ENCODE measurements around the gene TMED1.
"Not testable (repeated sequence)": the region's sequence is repeated elsewhere in the genome, so short reads cannot be mapped to it uniquely, and the experiment has no call there.

The TMED1 gene

GRCh38 chr19:10862561-10863106, 26.6 kb upstream of the TMED1 start:
- DNase-seq (ENCODE audit: low spot score): no peak

DNA sequence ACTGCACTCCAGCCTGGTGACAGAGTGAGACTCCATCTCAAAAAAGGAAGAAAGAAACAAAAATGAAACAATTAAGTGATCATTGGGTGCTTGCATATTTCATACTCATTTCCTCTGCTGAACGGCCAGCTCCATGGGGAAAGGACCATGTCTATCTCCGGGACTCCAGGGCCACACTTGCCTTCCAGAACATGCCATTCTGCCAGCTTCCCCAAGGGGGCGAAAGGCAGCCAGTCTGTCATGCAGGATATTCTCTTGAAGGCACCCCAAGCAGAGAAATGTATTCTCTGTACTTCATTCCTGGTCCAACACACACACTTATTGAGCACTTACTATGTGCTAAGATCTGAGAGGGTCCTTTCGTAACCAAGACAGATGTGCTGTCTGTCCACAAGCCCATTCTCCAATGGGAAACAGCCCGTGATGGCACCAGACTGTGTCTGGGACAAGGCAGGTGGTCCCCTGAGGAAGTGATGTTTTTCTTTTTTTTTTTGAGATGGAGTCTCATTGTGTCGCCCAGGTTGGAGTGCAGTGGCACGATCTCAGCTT, 25.2 kb upstream of the TMED1 start:
- no peak for DNase-seq (ENCODE audit: low spot score)

GRCh38 chr19:10858204-10858828, 22.3 kb upstream of the TMED1 start:
- DNase-seq (ENCODE audit: low spot score): no peak

- not testable (repeated sequence) for DNase-seq (ENCODE audit: low spot score)
These were observed 20.9 kb upstream of the TMED1 start for GRCh38 chr19:10856899-10857298.

DNA sequence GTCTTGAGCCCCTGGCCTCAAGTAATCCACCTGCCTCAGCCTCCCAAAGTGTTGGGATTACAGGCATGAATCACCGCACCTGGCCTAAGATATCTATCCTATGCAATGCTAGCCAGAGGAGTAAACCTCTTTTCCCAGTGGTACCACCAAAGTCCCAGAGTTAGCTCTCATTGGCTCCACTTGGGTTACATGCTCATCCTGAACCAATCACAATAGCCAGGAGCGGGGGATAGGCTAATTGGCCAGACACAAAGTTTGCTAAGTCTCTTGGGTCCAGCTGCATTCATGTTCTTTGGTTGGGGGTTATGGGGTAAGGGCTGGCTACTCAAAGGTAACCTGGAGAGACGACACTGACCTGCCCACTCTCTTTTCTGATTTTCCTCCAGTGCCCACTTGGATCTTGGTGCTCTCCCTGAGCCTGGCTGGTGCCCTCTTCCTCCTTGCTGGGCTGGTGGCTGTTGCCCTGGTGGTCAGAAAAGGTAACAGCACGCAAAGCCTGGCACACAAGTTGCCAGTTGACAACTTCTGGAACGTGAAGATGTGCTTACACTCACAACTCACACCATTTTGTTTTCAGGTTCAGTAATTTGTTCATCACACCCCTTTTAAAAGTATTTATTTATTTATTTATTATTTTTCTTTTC, 20.0 kb upstream of the TMED1 start:
- DNase-seq (ENCODE audit: low spot score): no peak

GRCh38 chr19:10854350-10855089, 18.5 kb upstream of the TMED1 start:
- DNase-seq (ENCODE audit: low spot score): no peak

- DNase-seq (ENCODE audit: low spot score): no peak
These were observed 16.9 kb upstream of the TMED1 start for GRCh38 chr19:10852941-10853340.

- DNase-seq (ENCODE audit: low spot score): no peak
These were observed 16.2 kb upstream of the TMED1 start for GRCh38 chr19:10852098-10852800.

DNA sequence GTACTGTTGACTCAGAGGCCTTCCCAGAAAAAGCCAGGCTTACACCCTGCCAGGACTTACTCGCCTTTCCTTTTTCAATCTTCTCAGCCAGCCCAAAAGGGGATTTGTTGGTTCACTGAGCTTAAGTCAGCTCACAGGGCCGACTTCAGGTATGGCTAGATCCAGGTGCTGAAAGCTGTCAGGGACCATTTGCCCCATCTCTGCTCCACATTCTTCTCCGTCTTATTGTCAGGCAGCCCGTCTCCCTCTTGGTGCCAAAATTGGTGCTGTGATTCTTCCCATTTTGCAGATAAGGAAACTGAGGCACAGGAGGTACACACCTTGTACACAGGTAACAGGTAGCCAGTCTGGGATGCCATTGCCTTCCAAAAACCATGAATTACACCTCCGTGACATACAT, 14.6 kb upstream of the TMED1 start:
- no peak for DNase-seq (ENCODE audit: low spot score)

DNA sequence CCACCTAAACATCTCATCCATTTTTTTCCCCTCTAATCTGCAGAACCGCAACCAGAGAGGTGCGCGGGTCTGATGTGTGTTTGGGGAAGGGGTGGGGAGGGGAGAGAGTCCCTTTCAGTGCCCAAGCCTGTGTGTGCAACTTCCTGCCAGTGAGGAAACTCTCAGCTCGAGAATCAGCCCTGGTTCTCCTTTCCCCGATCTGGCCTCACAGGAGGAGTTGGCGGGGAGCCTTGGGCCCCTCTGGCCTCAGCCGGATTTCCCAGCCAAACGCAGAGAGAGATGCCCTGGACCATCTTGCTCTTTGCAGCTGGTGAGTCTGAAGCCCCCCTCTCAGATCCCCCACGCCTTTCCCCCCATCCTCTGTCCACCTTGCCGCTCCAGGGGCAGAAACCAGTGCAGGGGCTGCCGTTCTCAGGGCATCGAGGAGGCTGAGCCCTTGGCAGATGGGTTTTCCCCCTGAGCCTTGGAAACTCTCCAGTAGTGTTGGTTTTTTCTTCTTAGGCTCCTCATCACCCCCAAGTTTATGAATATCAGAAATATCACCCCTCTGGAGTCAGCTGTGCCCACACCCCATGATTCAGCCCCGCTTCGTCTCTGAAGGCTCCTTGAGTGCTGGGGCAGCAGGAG, 12.3 kb upstream of the TMED1 start, which contains the start of gene C19orf38:
Gene C19orf38, plus strand, starts transcription at position 186 of the 627 bp plus-strand sequence. Its CDS starts 94 bp downstream, at position 280.
- DNase-seq (ENCODE audit: low spot score): no peak

DNA sequence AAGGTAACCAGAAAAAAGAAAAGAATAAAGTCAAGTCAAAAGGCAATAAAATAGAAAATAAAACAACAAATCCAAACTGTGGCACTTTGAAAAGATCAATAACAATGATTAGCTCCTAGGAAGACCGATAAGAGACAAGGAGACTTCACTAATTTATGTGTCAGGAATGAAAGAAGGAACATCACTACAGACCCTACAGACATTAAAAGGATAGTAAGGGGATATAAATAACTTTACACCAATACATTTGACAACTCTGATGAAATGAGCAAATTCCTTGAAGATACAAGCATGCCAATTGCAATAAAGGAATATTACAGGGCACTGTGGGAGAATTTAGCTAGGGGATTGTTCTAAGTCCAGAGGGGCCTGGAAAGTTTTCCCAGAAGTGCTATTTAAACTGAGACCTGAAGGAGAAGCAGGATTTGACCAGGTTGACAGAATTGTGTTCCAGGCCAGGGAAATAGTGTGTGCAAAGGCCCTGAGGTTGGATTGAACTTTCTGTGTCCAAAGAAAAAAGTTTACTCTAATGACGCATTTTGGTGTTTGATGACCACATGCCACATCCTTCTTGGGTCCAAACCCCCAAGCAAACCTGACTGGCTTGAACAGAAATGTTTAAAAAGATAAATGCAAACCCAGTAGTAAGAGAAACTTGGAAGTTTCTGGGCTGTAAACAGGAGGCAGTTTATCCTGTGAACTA, 10.6 kb upstream of the TMED1 start:
- no peak for DNase-seq (ENCODE audit: low spot score)

- DNase-seq (ENCODE audit: low spot score): no peak
These were observed 6.8 kb upstream of the TMED1 start for GRCh38 chr19:10842788-10843187.

DNA sequence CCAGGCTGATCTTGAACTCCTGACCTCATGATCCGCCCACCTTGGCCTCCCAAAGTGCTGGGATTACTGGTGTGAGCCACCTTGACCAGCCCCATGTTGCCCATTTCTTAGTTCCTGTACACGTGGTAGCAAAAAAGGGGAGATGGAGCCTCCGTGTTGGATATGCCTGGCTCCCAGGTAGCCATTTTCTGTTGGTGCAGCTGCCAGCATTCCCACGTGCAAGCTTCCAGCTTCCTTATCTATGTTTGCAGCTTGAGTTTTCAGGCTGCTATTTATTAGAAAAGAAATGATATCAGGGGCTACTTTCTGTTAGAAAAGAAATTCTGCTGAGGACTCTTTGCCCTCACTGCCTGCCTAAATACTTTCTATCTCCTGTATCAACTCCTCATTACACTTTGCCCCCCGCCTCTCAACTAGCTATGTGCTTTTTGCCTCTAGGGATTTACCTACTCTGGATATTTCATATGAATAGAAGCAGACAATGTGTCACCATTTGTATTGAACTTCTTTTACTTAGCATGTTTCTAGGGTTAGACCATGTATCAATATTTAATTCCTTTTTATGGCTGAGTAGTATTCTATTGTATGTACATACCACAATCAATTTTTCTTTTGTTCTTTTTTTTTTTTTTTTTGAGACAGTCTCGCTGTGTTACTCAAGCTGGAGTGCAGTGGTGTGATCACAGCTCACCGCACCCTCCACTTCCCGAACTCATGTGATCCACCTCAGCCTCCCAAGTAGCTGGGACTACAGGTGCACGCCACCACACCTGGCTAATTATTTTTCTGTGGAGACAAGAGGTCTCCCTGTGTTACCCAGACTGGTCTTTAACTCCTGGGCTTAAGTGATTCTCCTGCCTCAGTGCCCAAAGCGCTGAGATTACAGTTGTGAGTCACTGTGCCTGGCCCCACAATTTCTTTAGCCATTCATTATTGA, 3.4 kb upstream of the TMED1 start:
- no peak for DNase-seq (ENCODE audit: low spot score)

DNA sequence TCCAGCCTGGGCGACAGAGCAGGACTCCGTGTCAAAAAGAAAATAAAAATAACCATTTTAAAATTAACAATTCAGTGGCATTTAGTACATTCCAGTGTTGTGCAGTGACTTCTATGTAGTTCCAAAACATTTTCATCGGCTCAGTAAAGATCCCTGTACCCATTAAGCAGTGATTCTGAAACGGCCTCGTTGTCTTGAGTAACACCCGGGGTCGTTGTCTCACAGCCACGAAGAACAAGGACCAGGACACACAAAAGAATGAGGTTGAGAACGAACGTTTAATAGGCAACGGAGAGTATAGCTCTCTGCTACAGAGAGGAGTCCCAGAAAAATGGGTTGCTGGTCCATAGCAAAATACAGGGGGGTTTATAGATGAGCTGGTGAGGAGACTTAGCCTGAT, 2.4 kb upstream of the TMED1 start:
- DNase-seq (ENCODE audit: low spot score): no peak

GRCh38 chr19:10837649-10838048, 1.6 kb upstream of the TMED1 start:
- not testable (repeated sequence) for DNase-seq (ENCODE audit: low spot score)

DNA sequence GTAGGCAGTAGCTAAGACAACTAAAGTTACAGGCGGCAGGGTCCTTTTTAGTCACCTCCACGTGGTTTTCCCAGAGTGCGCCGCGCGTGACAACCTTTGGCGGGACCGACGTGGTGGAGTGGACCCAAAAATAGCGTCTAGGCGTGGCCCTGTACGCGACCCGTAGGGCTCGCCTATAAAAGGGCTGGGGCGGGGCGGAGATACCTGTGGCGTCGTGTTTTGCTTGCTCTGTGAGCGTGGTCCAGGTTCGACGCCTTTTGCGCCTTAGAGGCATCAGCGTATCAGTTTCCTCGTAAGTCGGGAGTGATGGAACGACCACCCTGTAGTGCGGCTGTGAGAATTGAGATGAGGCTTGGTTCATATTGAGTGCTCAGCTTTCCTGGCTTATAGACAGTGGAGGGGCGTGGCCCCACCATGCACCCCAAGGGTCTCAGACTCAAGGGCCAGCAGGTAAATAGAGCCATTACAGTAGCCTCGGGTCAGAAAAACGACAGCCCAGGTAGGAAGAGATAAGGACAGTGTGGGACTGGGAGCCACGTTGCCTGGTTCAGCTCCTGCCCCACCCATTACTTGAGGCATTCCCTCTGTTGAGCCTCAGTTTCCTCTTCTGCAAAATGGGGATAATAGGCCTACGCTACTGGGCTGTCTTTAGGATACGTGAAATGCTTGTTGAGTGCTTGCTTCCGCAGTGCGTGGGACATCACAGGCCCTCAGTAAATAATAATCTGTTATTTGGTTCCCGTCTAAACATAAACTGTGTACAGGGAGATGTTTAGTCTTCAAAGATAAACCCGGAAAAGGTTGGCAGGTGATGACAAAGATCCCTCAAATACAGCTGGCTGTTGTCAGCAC, 693 bp upstream of the TMED1 start:
- no peak for DNase-seq (ENCODE audit: low spot score)

DNA sequence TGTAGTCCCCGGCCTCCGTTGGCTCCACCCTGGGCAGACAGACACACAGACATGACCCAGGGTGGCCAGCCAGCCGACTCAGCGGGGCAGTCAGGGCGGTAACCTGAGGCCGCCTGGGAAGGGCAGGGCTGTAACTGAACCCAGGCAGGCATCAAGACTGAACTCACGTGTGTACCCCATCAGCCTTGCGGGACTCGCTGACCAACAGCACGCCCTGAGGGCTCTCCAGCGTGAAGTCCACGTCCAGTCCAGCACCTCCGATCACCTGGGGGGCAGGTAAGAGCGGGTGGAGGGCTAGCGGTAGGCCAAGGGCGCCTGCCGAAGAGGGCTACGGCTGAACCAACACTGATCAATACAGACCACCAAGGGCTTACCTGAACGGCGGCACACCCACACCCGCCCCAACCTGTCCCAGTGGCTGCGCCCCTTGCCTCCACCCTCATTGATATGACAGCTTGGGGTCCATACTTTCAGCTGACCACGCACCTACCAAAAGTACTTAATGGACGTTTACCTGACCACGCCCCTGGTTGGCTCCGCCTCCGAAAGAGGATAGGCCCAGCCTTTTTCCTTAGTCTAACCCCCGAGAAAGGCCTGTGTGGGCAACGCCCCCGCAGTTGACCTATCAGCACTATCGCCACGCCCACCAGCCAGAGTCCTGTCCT, 791 bp downstream of the TMED1 start:
- peak; percentile 16 for DNase-seq (ENCODE audit: low spot score)

DNA sequence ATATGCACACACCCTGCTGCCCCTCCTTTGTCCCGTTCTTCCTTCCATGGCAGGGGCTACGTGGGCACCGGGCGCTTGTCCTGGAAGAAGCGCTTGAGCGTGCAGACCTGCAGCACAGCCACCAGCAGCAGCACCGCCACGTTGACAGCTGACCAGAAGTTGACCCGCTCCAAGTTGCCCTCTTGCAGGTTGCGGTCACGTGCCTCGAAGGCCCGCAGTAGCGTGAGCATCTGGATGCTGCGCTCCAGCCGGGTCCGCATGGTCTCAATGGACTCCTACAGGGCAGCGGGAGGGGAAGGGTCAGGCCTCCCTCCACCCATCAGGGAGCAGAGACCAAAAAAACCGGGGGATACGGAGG, 3.1 kb downstream of the TMED1 start:
- DNase-seq (ENCODE audit: low spot score): no peak

Data from globus pallidus (tissue), 1 donor.